D341Med (cell line): ENCODE measurements around the gene BHLHA9.

Experiments
- DNase-seq: peaks from one replicate; pipeline ENCODE4 v3.0.0; 2012; ENCODE audit warnings: low spot score

Gene BHLHA9

DNA sequence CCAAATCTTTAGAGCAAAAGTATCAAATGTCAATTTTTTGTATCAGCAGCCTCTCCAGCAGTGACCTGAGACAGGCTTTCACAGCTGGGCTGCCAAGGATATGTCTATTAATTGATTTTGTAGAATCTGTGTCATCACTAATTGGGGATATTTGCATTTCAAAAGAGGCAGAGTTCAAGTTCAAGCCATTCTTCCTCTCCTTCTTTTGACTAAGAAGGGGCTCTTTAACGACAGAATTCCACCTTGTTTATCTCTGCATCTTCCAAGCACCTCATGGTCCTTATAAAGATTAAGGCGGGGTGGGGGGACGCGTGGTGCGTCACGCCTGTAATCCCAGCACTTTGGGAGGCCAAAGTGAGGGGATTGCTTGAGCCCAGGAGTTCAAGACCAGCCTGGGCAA lies 15.2 kb upstream of the BHLHA9 start:
- DNase-seq = no peak

DNA sequence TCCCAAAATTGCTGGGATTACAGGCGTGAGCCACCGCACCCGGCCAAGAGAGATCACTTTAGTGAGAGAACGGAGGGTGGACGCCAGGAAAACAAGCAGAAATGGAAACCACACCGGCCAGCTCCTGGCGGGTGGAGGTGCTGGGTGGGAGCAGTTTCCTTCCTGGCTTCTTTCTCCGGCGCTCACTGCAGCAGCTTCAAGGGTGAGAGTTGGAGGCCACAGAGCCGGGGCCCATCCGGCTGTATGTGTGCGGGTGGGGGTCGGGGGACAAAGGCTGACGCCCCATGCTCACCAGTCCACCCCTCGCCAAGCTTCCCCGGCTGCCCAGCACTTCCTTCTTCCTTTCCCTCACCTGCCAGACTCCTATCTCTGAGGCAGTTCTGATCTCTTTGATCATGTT lies 13.5 kb upstream of the BHLHA9 start:
- DNase-seq = no peak

DNA sequence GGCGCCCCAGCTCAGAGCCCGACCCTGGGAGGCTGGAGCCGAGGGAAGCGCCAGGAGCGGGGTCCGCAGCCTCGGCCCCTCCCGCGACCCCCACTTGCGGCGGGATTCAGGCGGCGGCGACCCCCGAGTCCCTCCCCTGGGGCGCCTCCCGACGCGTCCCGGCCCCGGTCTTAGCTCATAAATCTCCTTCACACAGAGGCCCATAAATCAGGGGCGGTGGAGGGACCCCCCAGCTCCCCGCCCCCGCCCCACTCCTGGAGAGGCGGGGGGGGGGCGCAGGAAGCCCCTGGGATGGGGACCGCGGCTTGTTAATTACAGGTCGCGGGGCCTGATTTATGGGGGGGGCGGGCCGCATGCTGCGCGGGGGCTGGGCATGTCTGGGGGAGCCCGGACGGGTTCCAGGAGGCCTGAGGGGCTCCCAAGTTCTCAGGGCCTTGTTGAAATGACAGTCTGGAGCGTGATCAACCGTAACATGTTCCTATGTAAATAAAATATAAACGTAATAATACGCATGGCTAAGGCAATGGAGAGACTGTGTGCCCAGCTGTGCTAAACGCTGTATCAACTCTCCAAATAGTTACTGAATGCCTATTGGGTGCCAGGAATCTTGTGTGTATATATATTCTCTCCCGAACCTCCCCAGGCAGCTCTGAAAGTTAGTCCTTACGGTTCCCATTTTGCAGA lies 10.0 kb upstream of the BHLHA9 start:
- no peak for DNase-seq

DNA sequence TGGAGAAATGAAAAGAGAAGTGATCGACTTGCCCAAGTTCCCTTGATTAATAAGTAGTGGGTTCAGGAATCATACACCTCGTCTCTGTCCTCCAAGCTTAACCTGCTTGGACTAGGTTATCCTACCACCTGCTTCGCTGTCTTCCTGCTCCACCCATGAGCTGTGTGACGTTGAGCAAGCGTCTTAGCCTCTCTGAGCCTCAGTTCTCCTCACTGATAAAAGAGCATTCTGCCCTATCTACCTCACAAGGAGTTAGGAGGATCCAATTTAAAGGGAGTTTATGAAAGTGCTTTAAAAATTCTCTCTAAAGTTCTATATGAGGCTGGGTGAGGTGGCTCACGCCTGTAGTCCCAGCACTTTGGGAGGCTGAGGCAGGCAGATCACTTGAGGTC lies 9.5 kb upstream of the BHLHA9 start:
- DNase-seq = no peak

DNA sequence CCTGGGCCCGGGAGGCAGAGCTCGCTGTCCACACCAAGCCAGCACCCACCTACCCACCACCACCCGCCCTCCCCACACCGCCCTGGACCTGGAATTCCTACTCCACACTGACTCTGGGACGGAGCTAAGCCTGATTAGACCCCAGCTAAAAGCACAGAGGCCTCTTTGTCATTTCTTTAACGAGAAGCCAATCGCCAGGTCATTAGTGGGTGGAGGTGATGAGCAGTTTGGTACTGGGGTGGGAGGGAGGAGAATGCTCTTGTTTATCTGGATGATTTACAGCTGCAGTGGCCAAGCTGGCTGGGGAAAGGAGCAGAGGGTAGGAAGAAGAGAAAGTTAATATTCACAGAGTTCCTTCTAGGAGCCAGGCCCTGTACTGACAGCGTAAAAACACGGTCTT lies 6.0 kb upstream of the BHLHA9 start:
- DNase-seq = no peak

DNA sequence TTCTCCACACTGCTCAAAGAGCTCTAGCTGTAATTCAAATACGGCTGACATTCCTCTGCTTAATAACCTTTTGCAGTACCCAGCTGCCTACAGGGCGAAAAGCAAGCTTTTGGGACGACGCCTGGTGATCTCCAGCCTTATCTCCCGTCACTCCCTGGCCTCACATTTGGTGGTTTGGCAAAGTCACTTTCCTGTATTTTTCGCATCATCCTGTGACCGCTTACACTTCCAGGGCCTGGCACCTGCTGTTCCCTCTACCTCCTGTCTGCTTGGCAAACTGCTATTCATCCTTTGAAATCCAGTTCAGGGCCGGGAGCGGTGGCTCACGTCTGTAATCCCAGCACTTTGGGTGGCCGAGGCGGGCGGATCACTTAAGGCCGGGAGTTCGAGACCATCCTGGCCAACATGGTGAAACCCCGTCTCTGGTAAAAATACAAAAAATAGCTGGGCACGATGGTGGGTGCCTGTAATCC lies 2.7 kb upstream of the BHLHA9 start:
- no peak for DNase-seq

DNA sequence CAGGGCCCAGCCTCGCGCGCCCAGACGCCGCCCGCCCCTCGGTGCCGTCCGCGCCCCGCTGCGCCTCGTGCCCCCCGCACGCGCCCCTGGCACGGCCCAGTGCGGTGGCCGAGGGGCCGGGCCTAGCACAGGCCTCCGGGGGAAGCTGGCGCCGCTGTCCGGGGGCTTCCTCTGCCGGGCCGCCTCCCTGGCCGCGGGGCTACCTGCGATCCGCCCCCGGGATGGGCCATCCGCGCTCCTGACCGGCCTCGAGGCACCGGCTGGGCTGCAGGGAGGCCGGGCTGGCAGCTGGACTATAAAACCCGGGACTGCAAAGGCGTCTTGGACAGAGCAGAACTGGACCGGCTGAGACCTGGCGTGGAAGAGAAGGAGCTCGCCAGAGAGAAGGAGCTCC lies 783 bp downstream of the BHLHA9 start:
- no peak for DNase-seq

DNA sequence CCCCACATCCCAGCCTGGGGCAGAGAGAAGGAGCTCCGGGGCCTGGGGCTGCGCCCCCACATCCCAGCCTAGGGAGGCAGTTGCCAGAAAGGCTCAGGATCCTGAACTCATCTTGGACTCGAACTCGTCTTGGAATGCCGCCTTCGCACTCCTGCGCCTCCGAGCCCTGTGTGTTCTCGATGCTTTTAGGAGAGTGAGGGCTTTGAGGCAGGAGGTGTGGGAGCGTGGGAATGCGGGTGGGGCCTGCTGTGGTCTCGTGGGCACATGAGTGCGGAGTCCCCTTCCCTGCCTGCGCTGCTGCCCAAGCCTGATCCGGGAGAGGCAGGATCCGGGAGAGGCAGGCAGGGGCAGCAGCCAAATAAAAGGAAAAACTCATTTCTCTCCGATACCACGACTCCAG lies 1.2 kb downstream of the BHLHA9 start:
- DNase-seq = no peak

DNA sequence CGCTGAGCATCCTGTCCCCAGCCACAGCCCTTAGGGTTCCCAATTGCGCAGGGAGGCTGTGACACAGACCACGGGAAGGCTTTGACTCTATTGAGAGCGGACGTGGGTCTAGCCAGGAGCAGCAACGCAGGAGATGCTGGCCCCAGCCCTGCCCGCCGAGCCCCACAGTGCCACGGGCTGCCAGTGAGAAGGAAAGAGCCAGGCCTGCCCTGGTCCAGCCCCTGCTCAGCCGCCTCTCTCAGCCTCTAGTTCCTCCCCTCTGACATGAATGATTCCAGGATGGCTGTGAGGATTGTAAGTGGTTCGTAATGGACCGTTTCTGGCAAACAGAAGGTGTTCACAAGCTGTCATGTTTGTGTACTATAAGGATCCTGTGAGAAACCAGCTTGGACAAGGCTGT lies 2.5 kb downstream of the BHLHA9 start:
- no peak for DNase-seq

DNA sequence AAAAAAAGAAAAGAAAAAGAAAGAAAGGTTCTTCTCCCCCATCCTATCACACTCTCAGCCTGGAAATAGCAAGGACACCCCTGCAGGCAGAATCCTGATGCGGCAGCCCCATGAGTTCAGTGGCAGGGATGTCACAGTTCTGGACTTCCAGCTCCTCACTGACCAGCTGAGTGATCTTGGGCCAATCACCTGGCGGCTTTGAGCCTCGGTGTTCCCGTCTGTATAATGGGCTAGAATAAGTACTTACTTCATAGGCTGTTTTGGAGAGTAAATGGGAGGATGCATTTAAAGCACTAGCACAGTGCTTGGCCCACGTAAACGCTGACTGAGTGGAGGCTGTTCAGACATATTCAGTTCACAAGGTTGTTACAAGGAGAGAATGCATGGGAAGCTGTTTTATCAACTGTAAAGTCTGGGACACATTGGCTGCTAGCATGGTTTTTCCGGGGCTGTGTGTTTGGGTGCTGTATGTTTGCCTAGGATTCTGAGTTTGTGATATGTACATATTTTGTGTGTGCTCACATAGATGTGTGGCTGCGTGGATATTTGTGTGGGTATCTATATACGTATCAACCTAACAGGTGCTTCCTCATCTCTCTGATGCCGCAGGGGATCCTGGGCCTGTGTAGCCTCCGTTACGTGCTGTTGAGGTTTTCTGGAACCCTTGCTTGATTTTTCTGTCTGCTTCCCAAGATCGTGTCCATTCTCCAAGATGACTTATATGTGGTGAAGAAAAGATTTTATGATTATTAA lies 3.4 kb downstream of the BHLHA9 start:
- DNase-seq = no peak

DNA sequence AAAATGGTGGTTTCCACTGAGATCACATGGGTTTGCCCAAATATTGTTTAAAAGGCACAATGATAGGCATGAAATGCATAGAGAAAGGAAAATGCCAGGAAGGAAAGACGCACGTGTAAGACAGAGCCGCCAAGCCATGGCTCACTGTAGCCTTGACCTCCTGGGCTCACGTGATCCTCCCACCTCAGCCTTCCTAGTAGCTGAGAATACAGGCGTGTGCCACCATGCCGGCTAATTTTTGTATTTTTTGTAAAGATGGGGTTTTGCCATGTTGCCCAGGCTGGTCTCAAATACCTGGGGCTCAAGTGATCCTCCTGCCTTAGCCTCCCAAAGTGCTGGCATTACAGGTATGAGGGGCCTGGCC lies 4.0 kb downstream of the BHLHA9 start:
- no peak for DNase-seq

DNA sequence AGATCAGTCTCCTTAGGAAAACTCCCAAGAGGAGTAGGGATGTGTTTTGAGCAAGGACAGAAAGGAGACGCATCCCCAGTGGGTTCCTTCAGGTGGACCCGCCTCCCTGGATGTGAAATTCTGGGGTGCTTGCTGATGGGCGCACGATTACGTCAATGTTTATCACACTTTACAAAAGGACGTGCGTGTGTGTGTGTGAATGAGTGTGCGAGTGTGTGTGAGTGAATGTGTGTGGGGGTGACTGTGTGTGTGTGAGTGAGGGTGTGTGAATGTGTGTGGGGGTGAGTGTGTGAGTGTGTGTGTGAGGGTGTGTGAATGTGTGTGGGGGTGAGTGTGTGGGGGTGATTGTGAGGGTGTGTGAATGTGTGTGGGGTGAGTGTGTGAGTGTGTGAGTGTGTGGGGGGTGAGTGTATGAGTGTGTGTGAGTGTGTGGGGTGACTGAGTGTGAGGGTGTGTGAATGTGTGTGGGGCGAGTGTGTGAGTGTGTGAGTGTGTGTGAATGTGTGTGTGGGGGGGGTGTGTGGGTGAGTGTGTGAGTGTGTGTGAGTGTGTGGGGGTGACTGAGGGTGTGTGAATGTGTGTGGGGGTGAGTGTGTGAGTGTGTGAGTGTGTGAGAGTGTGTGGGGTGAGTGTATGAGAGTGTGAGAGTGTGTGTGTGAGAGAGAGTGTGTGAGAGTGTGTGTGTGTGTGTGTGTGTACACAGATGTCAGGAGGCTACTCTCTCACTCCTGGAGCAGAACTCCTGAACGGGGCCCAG lies 5.1 kb downstream of the BHLHA9 start:
- DNase-seq = no peak

DNA sequence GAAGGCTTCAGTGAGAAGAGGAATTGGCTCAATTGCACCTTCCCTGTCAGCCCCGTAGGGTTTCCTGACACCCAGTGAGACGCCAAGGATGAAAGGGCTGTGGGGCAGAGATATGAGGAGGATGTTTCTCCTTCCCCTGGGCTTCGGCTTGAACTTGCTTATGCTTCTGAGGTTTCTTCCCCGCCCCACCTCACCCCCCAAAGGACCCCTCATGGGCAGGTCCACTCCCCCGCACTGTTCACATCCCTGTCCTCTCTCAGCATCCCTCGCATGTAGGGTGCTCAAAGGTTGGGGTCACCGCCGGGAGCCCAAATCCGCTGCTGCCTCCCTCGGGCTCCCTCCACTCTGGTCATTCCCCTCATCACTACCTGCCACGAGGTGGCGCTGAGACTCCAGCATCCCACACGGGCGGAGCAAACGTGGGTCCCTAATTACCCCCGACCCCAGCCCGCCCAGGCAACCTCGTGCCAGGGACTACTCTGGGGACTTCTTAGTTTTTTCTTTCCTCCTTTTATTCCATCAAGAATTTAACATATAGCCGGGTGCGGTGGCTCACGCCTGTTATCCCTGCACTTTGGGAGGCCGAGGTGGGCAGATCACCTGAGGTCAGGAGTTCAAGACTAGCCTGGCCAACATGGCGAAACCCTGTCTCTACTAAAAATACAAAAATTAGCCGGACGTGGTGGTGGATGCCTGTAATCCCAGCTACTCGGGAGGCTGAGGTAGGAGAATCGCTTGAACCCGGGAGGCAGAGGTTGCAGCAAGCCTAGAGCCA lies 5.9 kb downstream of the BHLHA9 start:
- peak; percentile 79 for DNase-seq

DNA sequence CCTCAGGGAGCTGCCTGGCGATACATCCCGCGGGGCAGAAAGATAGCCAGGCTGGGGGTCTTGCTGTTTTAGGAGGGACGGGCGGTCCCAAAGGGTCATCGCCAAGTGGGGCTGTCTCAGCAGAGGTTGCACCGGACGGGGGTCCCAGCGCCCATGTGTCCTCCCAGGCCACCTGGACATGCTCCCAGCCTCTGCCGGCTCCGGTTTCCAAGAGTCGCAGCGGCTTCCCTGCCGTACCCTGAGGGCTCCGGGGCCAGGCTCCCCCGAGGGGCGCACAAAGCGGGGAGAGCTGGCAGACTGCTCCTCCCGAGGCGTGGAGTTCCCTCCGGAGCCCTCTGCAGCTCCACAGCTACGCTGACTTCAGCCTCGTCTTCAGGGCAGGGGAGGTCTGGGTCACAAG lies 10.4 kb downstream of the BHLHA9 start:
- no peak for DNase-seq

DNA sequence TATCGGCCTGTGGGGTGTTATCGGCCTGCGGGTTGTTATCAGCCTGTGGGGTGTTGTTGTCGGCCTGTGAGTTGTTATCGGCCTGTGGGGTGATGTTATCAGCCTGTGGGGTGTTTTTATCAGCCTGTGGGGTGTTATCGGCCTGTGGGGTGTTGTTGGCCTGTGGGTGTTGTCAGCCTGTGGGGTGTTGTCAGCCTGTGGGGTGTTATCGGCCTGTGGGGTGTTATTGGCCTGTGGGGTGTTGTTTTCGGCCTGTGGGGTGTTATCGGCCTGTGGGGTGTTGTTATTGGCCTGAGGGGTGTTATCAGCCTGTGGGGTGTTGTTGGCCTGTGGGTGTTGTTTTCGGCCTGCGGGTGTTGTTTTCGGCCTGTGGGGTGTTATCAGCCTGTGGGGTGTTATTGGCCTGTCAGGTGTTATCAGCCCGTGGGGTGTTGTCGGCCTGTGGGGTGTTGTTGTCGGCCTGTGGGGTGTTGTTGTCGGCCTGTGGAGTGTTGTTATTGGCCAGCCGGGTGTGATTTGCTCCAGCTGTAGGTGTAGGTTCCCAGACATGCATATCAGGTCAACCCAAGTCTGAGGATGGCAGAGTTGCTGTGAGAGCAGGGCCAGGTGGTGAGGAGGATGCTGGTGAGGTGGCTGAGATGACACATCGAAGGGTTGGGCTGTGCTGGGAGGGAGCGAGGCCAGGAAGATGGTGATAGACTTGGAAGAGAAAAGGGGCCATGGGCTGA lies 16.3 kb downstream of the BHLHA9 start:
- DNase-seq = no peak

DNA sequence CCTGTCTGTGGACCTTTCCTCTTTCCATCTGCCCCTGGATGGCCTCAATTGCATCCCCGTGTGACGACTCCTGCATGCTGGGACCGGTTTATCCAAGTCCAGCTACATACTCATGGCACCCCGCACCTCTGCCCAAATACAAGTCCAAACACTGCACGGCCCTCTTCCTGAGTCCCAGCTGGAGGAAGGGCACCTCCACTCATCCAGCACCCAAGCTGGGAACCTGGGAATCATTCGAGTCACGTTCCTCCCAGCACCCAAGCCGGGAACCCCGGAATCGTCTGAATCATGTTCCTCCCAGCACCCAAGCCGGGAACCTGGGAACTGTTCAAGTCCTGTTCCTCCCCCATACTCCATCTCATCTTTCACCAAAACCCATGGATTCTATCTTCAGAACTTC lies 19.5 kb downstream of the BHLHA9 start:
- DNase-seq = no peak

DNA sequence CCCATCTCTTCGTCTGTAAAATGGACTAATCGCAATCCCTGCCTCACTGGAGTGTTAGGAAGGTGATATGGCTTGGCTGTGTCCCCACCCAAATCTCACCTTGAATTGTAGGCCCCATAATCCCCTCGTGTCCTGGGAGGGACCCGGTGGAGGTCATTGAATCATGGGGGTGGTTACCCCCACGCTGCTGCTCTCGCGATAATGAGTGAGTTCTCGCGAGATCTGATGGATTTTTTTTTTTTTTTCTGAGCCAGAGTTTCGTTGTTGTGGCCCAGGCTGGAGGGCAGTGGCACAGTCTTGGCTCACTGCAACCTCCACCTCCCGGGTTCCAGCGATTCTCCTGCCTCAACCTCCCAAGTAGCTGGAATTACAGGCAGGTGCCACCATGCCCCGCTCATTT lies 20.4 kb downstream of the BHLHA9 start:
- DNase-seq = no peak

DNA sequence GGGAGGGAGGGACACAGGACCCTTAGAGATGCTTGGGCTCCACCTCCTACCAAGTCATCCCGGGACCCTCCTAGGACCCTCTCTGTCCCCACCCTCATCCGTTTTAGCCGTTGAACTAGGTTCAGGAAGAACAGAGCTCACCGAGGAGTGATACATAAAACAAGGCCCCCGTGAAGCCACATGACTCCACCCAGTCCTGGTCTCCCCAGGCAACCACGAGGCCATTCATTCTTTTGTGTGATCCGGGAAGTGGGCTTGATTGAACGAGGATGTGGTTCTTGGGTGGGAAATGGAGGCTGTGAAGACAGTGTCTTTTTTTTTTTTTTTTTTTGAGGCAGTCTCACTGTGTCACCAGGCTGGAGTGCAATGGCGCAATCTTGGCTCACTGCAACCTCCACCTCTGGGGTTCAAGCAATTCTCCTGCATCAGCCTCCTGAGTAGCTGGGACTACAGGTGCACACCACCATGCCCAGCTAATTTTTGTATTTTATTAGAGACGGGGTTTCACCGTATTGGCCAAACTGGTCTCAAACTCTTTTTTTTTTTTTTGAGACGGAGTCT lies 24.0 kb downstream of the BHLHA9 start:
- no peak for DNase-seq

DNA sequence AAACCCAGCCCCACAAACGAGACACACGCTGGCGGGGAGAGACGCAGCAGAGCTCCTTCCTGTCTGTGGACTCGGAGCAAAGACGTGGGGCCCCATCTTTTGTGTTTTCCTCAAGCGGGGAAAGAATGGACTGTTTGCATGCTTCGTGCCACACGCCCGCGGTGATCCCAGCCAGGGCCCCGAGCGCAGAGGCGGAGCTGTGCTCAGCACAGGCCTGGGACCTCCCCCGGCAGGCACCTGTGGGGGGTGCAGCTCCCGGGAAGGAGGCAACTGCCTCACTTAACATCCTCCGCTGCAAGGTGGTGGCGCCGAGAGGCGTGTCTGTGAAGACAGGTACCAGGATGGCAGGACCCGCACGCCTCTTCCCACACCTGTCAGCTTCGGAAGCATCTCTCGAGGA lies 28.4 kb downstream of the BHLHA9 start:
- peak; percentile 32 for DNase-seq

DNA sequence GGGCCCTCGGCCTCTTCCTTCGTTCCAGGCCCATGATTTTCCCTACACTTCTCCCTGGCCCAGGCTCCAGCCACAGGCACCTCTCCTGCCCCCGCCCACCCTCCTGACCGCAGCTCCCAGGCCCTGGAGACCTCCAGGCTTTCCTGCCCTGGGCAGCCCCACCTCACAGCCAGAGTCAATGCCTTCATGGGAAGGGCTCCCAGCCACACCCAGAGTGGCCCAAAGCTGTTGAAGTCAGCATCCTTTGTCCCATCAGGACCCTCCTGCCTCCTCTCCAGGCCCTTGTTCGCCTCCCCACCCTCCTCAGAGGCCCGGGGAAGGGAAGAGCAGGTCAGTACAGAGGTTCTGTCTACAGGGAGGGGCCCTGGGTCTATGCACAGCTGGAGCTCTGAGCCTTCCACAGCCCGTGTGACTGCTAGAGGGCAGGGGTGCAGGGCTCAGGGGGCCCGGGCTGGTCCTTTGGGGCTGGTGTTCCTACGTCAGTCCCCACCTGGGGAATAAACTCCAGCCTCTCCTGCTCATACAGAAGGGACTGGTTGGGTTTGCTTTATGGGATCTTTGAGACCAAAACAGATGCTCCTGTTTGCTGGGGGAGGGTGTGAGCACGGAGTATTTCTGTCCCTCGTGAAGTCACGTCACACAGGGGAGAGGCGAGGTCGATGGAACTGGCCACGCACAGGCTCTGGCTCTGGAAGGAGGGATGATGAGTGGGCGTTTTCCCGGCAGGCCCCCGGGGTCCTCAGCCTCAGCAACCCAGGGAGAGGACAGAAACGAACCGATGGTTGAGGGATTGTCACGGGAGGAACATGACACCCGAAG lies 29.5 kb downstream of the BHLHA9 start:
- DNase-seq = no peak
